Epithelial cell of alveolus of lung (primary cell): Measurements from ENCODE around the gene NBPF20. TPM values are rescaled to one million over a fixed set of nuclear protein-coding genes. Genes with fewer than 3 reads are reported as not detected.

ENCODE experiments used
- total RNA-seq: library from RNA; depleted of rRNA; stranded (reverse); fragments of >200 nt; gene quantifications from 2 replicates; pipeline ENCODE4 v1.2.1, GENCODE V29; 2015

NBPF20 gene
- total RNA-seq = 1.0 and 2.5 TPM in 2 replicates

GRCh38 chr1:145425436-145426029 lies at the start of gene NBPF20:
TSS of gene NBPF20 (minus strand) at chr1:145425603. CDS start at chr1:145405272, 20,331 bp downstream.

Other genes with a start within 250 kb of the NBPF20 start
- gene PPIAL4D, start 183.4 kb downstream of the NBPF20 start, total RNA-seq = not detected in 2 replicates
- 13.4 and 14.4 TPM in 2 replicates for gene GPR89A, start 182.4 kb upstream of the NBPF20 start, total RNA-seq